GM21723 (cell line): ENCODE measurements around the gene FAM81B.

ENCODE experiments used
- ATAC-seq: cut with Tn5 transposase; IDR thresholded peaks from one replicate; pipeline ENCODE4 v1.9.1; 2021; ENCODE audit warnings: mild to moderate bottlenecking, moderate library complexity; ENCODE audit not compliant: unreplicated experiment

FAM81B gene

DNA sequence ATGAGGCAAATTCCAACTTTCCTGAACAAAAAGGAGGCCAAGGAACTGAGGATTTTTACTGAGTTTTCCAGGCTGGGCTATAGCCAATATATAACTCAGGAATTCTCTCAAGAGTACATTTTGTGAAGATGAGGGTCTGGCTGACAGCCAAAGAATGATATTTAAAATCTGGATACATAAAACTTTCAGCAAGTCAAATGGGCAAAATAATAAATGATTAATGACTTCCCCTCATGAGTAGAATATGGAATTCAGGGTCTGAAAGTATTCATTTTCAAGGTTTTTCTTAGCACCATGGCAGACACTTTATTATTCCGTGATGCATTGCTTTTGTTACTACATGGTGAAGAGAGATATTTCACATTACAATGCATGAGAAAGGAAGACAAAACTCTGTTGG lies 7.8 kb downstream of the FAM81B start:
- ATAC-seq: no peak

DNA sequence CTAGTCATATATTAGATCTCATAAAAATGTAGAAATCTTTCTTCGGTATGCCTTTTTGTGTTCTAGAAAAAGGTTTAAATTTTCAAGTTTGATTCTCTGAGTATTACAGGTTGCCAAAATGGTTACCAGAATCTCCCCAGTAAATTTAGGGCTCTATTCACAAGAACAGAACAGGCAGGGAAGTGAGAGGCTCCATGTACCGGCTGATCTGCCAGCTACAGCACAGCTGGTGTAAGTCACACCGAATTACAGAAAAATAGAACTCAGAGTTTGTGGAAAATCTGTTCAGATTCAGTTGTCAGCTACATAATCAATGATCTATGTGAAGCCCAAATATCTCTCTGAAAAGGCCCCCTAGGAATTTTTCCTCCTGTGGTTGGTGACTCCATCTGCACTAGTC lies 10.5 kb downstream of the FAM81B start:
- no peak for ATAC-seq

DNA sequence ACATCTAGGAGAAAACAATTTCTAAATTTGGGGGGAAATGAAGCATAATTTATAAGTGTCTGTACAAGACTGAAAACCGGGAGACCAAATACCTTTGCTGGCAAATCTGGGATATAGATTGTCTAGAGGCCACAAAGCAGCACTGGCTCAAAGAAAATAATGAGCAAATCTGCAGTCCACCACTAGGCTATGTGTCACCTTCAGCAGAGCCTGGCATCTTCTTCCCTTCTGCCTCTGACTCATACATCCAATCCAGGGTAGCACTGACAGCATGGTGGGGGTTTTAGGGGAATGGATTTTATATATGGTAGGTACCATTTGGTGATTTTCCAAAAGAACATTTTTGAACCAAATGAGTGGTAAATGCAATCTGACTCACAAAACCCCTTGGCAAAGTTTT lies 12.8 kb downstream of the FAM81B start:
- ATAC-seq: no peak

DNA sequence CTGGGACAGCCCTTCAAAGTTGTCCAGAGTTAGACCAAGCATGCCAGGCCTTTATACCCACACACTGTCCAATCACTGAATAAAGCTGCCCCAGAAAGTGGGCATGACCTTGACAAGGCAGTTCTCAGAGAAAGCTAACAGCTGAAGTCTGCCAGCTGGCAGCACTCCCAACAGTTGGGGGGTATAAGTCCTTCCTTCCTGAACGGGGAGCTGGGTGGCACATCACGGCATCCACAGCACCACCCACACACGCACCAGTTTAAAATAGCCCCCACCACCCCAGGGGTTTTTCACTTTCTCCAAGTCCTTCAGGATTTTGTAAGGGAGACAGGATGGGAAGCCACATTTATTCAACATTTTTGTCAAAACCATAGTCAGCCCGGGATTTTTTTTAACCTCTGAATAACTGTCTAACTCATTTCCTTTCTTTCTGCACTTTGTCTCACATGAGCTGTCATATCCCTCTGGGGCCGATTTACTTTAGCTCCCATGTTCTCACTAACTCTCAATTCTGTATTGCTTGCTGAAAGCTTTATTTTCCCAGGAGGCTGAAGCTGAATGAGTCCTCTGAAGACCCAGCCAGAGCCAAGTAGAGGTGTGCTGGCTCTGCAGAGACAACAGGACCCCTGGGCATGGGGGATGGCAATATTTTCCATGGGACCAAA lies 15.4 kb downstream of the FAM81B start:
- no peak for ATAC-seq

DNA sequence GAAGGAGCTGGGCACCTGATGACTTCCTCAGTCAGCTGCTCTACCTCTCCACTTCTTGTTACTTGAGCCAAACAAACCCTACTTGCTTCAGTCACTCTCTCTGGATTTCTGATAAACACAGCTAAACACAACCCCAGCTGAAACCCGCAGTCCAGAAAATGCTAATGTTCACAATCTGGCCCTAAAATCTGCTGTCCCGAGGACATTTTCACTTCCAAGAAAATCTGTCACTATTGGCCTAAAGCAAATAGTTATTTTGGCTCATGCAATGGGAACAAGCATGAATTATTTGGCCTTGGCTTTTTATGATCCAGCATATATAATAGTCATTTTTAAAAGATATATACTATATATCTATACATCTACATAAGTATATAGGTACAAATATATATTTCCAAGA lies 19.1 kb downstream of the FAM81B start:
- ATAC-seq: no peak

DNA sequence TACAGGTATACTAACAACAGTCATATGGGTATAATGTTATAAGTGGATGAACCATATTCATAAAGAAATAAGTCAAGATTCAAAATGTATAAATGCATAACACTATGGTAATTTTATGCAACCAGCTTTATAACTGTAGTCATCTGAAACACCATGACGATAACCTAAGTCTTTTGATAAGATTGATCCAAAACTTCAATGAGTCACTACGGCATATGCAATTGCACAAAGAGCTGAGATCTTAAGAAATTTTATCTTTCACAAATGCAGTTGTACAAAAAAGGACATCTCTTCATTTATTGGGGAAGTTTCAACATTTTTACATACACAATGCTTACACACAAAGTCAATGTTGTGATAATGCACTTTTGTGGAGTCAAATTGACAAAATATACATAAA lies 20.3 kb downstream of the FAM81B start:
- ATAC-seq: no peak

DNA sequence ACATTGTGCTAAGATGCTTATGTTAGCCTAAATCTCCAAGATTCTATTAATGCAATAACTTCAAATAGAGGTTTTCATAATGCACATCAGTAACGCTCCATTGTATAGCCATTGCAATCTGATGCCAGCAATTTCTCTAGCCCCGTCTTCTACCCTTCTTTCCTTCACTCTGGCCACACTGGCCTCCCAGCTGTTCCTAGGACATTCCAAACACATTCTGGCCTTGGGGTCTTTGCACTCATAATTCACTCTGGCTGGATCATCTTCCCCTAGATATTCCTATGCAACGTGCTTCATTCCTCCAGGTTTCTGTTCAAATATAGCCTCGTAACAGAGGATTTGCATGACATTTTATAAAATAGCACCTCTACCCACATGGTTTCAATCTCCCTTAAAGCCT lies 23.3 kb downstream of the FAM81B start:
- no peak for ATAC-seq

DNA sequence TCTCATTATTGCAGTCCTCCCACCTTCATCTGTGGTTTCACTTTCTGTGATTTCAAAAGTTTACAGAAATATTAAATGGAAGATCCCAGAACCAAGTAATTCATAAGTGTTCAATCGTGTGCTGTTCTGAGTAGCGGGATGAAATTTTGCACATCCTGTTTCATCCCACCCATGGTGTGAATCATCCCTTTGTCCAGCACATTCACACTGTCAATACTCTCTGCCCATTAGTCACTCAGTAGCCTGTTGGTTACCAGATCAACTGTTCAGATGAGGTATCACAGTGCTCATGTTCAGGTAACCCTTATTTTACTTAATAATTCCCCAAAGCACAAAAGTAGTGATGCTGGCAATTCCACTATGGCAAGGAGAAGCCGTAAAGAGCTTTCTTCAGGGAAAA lies 26.8 kb downstream of the FAM81B start:
- ATAC-seq: no peak

DNA sequence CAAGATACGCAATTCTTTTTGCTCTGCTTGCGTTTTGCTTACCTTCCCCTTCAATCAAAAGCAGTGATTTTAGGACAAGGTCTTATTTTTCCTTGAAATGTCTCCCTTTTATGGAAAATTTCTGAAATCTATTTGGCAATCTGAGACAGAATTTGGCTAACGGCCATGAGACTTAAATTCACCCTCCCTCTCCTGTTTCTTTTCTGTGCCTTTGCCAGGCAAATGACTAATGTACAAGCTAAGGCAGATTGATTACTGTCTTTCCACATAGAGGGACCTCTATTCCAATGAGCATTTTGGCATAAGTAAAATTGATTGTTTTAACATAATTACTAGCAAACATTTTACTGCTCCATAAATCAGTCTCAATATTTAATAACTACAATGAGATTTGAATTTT lies 31.7 kb downstream of the FAM81B start:
- ATAC-seq: no peak

DNA sequence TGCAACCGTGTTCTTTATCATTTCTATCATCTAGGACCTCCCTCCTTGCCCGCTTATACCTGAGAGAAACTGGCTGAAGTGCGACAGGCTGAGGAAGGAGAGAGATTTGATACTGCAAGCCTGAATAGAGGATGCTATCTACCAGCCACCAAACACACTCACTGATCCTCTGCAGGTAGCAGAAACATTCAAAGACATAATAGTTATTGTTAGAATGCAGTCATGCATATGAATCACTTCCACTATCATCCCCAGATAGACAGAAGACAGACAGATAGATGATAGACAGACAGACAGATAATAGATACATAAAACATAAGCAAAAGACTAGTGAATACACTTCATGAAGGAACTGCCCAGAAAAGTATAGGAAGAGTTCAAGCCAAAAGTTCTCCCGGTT lies 32.9 kb downstream of the FAM81B start:
- ATAC-seq: no peak

DNA sequence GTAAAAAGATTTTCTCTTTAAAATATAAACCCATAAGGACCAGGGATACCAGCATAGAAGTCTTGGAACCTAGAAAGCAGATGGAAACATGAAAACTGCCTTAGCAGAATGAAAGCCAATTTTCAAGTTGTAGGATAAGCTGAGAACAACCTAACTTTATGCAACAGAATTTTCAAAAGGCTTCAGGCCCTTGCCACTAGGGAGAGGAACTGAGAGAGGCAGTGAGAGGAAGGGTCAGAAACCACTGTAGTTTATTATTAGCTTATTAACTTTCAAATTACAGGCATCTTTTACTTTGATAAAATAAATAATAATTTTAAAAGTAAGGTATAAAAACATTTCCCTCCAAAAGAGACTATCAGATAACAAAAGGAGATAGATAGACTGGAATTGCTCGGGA lies 33.4 kb downstream of the FAM81B start:
- no peak for ATAC-seq

DNA sequence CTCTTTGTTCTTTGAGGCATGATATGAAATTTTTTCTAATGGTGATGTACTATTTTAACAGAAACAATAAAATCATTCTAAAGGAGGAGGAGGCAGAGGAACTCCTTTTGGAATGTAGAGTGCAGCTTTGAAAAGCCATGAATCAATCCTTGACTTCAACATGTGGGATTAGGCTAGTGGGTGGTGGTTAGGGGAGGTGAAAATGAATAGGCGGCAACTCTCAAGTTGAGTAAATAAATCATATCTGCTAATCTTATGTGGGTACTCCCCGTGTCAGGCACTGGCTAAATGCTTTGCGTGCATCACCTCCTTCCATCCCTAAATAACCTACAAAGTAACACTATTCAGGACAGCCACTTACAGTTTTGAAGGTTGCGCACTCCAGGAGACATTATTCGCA lies 35.1 kb downstream of the FAM81B start:
- no peak for ATAC-seq

DNA sequence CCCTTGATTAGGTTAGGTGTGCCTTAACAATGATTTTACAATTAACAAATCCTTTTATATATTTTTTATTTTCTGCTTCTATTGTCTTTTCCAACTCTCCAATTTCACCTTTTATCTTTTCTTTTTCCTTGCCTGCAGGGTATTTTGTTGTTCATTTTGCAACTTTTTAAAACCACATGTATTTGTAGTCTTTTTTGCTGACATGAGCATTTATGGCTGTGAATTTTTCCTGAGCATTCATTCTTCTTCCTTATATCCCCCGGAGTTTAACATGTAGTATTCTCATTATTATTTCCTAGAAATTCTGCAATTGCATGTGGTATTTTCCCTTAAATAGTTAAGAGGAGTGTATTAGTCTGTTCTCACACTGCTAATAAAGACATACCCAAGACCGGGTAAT lies 41.6 kb downstream of the FAM81B start:
- ATAC-seq: no peak

DNA sequence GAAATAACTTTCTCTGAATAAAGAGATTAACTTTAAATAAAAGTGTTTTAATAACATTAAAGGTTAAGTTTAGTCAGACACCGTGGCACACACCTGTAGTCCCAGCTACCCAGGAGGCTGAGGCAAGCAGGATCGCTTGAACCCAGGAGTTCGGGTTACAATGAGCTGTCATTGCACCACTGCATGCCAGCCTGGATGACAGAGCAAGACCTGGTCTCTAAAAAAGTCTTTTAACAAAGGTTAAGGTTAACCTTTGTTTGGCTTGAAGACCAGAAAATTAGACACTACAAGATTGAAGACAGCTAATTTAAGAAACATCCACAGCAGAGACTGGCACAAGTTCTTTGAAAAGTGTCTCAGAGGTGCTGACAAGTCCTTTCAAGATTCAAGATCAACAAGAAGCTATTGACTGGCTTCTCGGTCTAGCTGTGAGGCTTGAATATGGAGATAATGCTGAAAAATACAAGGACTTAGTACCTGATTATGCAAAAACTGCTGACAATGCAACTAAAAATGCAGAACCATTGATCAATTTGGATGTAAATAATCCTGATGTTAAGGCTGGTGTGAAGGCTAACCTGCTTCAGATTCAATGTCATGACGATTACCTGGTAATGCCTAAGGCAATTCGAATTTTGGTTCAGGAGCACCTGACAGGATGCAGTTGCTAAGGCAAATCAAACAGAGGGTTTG lies 48.8 kb downstream of the FAM81B start:
- no peak for ATAC-seq

DNA sequence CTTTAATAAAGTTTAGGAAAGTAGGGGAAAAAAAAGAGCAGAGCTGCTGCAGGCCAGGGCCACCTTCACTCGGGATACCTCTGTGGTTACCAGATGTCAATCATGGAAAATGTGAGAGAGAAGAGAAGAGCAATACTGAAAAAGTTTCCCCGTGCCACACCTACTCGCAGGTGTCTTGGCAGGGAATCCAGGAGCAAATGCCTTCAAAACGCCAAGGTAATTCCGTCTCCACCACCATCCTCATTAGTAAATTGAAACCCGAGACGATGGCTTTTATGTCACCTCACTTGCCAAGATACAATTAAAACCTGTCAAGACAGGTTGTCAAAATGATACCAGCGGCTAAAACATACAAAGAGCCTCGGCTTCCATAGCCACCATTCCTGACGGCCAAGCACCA lies 49.7 kb downstream of the FAM81B start:
- ATAC-seq: no peak

DNA sequence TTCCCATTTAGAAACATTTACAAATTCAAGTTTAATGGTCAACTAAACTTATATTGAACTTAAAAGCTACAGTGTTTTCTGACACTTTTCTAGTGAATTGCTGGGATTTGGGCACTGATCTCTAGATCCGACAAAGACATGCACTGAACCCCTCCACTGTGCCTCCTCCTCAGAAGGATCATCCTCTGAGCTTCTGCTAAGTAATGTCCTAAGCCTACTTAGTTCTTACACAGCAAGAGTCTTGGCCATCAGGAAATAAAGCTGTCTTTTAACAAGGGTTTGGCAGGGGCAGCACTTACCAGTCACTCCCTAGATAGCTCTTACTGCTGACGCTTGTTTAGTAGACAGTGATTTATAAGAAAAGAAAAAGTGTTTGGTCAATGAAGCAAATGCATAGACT lies 50.5 kb downstream of the FAM81B start:
- no peak for ATAC-seq

DNA sequence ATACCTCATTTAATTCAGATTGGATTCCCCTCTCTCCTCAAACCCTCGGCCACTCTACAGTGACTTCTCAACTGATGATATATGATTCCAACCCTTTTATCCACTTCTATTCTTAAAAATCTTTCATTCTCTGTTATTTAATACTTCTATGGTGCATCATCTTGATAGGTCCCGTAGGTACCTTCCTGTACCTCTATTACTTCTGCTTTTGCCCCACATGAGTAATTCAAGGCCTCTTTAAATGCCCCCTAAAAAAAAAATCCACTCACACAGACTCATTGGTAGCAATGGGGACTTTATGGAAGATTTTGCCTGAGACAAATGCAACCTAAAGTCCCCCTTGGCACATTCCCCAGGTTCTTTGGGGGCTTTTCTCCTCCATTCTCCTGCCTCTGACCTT lies 54.3 kb downstream of the FAM81B start:
- no peak for ATAC-seq

DNA sequence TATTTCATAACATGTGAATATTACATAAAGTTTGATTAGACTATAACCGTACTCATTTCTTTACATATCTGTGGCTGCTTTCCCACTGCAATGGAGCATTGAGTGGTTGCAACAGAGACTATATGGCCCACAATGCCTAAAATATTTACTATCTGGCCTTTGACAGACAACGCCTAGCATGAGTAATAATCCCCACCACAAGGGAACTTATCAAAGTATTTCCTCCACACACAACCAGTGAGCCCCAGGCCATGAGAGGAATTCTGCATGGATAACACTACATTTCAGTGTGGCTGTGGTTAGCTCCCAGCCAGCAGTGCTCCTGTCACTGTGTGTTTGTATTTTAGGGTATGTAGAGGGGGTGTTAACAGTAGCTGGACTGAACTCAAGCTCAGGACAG lies 54.8 kb downstream of the FAM81B start:
- ATAC-seq: no peak

DNA sequence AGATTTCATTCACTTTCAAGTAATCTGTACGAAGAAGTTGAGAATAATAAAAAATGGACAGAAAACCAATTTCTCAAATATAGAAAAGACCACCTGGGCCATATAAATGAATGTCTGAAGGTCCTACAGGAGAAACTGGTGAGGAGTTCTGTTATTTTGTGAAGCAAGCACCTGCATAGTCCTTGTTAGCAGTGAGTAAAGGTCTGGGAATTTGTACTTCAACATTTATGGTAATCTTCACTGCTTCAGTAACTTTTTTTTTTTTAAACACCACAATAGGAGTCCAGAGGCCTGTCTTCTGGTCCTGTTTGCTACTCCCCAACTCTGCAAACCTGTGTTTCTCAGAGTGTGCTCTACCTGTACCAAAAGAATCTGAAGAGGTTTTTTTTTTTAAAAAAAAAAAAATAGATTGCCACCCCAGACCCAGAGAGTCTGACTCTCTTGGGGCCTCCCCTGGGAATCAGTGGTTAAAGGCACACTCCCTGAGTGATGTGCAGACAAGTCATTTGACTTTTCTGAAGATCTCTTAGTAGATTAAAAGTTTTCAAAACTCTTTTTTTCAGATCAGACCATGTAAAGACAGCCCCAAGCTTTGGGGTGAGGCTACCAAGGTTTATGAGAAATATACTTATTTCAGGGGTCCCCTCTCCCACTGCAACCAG lies 55.5 kb downstream of the FAM81B start:
- ATAC-seq: no peak

DNA sequence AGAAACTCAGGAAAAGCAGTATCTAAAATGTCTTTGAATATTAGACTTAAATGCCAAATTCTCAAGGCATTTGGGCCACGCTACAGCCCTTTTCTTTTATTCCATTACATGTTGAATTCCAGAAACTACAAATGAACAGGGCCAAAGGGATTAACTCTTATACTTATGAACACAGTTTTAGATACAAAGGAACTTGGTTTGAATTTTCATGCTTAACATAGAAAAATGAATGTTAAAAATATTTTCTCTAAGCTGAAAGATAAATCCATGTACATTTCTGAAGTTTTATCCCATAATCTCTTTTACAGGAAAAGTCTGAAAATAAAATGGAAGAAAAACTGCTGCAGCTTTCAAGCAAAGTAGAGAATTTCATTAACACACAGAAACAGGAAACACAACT lies 56.8 kb downstream of the FAM81B start:
- ATAC-seq: no peak

DNA sequence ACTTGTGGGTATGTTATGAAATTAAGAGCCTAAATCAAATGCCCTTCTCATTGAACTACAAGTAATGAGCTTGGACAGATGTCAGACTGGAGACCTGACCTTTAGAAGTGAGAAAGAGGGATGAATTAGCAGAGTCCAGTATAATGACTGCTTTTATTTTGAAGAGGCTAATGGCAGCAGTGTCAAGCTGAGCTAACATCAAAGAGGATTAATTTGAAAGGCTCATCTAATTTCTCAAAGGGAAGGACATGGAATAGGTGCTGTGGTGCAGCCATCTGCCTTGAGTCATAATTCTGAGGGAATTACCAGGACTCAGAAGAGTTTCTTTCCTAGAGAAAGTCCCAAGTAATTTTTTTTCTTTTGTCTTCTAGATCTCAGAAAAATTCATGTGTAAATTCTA lies 57.6 kb downstream of the FAM81B start:
- ATAC-seq: no peak

DNA sequence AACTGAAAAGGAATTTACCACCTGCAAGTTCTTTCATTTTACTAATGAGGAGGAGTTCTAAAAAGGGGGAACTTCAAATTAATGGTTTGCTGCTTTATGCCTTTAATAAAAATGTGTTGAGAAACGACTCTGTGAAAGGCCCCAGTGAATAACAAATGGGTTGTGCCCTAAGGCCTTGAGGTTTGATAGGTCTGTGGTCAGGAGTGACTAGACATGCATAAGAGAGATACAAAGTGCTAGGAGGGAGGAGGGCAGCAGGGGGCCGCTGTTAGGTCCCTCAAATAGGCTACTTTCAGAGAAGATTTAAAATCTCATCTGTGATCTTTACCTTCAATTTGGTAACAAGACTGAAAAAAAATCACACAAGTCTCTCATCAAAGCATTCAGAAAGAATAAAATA lies 58.3 kb downstream of the FAM81B start:
- no peak for ATAC-seq
